Measurements from ENCODE around the gene POLR1E. TPM values are rescaled to one million over a fixed set of nuclear protein-coding genes. Genes with fewer than 3 reads are reported as not detected.

Gene POLR1E
- total RNA-seq, 1 experiment from 2014 or later: 60.9 TPM

DNA sequence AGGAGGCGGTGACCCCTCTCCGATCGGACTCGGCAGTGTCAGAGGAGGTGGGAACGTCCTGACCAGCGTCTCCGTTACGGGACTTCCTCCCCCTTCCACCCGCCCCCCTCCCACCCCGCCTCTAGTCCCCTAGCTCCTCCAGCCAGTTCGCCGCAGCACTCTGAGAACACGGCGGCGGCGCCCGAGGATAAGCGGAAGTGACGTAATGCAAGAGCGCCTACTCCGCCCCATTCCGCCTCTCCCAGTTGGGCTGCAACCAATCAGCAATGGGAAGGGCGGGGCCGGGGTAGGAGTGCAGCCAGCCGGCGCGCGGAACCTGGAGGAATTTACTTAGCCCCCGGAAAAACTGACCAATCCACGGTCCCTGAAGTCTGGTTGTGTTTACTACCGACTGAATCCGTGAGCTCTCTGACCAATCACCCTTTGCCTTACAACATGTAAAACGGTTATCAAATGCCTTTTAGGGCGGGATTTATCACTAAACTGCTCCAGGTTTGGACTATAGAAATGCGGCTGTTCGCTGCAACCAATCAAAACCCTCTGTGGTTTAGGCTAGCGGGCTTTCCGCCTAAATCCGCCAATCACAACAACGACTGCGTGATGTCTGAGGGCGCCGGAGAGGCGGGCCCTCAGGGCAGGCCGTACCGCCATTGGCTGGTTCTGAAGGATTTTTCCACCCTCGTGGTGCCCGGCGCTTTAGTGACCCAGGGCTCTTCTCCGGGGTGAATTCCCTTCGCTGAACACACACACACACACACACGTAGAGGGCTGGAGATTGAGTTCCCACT is 20.3 kb upstream of the POLR1E start, which contains the start of gene ZBTB5:
TSS of gene ZBTB5 (minus strand) at position 202 of the 788 bp plus-strand sequence. CDS start 22,899 bp downstream, outside the sequence.
- Histone ChIP-seq H4K20me1 (ENCODE audit: insufficient read depth) (peaks cover 11% of the 10 kb centered on the region; the same call in 1 of the 2 replicates), H3K9me3 (ENCODE audit: control insufficient read depth in 1 of 2, insufficient read depth in 1 of 2, low read depth in 1 of 2, low read length in 2 of 2) (no peaks in the 10 kb centered on the region), H3K4me1 (ENCODE audit: control insufficient read depth in 1 of 2, insufficient read depth in 2 of 2, low read length in 2 of 2) (peaks cover 13 to 36% of the 10 kb centered on the region in 2 experiments), H3K4me3 (replicated peaks in 1 of 2; ENCODE audit: low read depth in 1 of 2, low read length in 2 of 2) (peak within 1 kb of the TSS; percentile 72 to 96), H3K27me3 (ENCODE audit: insufficient read depth, low read length) (no peaks in the 10 kb centered on the region), H3K79me2 (ENCODE audit: insufficient read depth, low read length) (peaks cover 68% of the 10 kb centered on the region), H3K36me3 (ENCODE audit: control insufficient read depth in 1 of 2, insufficient read depth in 2 of 2, low read length in 2 of 2) (no peaks in the 10 kb centered on the region; a peak in 1 of 4 replicates), H3K9me2 (ENCODE audit: insufficient read depth) (no peaks in the 10 kb centered on the region), H3K4me2 (ENCODE audit: low read length) (peak within 1 kb of the TSS; percentile 92), H3K27ac (ENCODE audit: low read depth, low read length) (peak within 1 kb of the TSS; percentile 87), H2AFZ (ENCODE audit: low read depth, low read length, poor library complexity, severe bottlenecking) (no peak within 1 kb of the TSS), H3K9ac (ENCODE audit: low read length) (peak within 1 kb of the TSS; percentile 88)
- ATAC-seq (peak; percentile 76), DNase-seq (ENCODE audit: low read depth, low spot score) (peak; percentile 99)
- no TSS peak for BruUV-seq (replicated peaks)
- ChIA-PET POLR2A (interaction anchor here (0.9 to 2.2 kb wide), 5 partner anchors 11 to 1226 kb away, joined by 3 to 16 read pairs (median 5); partner anchors contain the start of gene POLR1E), RAD21 (ENCODE audit: low non-redundant PET in 1 of 2, low total read pairs in 2 of 2, uncharacterized antibody in 2 of 2, unreplicated experiment in 2 of 2) (no interaction called here), CTCF (no interaction called here)
- intact Hi-C loops (cut with micrococcal nuclease): no loop called here
- TF ChIP-seq, protein P1, sequence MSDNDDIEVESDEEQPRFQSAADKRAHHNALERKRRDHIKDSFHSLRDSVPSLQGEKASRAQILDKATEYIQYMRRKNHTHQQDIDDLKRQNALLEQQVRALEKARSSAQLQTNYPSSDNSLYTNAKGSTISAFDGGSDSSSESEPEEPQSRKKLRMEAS (IDR thresholded peaks at IDR 0.05): no peak
- no peak for TF ChIP-seq CBX3 (IDR thresholded peaks at IDR 0.05; ENCODE audit: low read depth)
- TF ChIP-seq, protein P2, sequence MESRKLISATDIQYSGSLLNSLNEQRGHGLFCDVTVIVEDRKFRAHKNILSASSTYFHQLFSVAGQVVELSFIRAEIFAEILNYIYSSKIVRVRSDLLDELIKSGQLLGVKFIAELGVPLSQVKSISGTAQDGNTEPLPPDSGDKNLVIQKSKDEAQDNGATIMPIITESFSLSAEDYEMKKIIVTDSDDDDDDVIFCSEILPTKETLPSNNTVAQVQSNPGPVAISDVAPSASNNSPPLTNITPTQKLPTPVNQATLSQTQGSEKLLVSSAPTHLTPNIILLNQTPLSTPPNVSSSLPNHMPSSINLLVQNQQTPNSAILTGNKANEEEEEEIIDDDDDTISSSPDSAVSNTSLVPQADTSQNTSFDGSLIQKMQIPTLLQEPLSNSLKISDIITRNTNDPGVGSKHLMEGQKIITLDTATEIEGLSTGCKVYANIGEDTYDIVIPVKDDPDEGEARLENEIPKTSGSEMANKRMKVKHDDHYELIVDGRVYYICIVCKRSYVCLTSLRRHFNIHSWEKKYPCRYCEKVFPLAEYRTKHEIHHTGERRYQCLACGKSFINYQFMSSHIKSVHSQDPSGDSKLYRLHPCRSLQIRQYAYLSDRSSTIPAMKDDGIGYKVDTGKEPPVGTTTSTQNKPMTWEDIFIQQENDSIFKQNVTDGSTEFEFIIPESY (IDR thresholded peaks at IDR 0.05; ENCODE audit: extremely low read depth, insufficient replicate concordance, low read length): no peak
- TF ChIP-seq ELF1 (IDR thresholded peaks at IDR 0.05; ENCODE audit: borderline replicate concordance, low read depth): no peak
- no peak for TF ChIP-seq FOSL1 (IDR thresholded peaks at IDR 0.05; ENCODE audit: low read depth)
- peak; percentile 68; the same call in 1 of the 2 replicates for TF ChIP-seq POLR2AphosphoS5 (IDR thresholded peaks at IDR 0.05; ENCODE audit: low read depth, low read length)
- TF ChIP-seq JUND (IDR thresholded peaks at IDR 0.05): no peak
- no peak for TF ChIP-seq CEBPB (IDR thresholded peaks at IDR 0.05; ENCODE audit: low read depth)
- TF ChIP-seq SRF (IDR thresholded peaks at IDR 0.05; ENCODE audit: low read depth): no peak
- peak; percentile 21 for TF ChIP-seq YY1 (IDR thresholded peaks at IDR 0.05; ENCODE audit: extremely low read depth, insufficient replicate concordance, low read depth, low read length)
- no peak for TF ChIP-seq EGR1 (IDR thresholded peaks at IDR 0.05; ENCODE audit: low read depth)
- no peak for TF ChIP-seq POLR2A (IDR thresholded peaks at IDR 0.05; ENCODE audit: borderline replicate concordance, extremely low read depth, insufficient read depth, insufficient read length)
- no peak for TF ChIP-seq SP1 (IDR thresholded peaks at IDR 0.05; ENCODE audit: low read depth)
- TF ChIP-seq, protein P3, sequence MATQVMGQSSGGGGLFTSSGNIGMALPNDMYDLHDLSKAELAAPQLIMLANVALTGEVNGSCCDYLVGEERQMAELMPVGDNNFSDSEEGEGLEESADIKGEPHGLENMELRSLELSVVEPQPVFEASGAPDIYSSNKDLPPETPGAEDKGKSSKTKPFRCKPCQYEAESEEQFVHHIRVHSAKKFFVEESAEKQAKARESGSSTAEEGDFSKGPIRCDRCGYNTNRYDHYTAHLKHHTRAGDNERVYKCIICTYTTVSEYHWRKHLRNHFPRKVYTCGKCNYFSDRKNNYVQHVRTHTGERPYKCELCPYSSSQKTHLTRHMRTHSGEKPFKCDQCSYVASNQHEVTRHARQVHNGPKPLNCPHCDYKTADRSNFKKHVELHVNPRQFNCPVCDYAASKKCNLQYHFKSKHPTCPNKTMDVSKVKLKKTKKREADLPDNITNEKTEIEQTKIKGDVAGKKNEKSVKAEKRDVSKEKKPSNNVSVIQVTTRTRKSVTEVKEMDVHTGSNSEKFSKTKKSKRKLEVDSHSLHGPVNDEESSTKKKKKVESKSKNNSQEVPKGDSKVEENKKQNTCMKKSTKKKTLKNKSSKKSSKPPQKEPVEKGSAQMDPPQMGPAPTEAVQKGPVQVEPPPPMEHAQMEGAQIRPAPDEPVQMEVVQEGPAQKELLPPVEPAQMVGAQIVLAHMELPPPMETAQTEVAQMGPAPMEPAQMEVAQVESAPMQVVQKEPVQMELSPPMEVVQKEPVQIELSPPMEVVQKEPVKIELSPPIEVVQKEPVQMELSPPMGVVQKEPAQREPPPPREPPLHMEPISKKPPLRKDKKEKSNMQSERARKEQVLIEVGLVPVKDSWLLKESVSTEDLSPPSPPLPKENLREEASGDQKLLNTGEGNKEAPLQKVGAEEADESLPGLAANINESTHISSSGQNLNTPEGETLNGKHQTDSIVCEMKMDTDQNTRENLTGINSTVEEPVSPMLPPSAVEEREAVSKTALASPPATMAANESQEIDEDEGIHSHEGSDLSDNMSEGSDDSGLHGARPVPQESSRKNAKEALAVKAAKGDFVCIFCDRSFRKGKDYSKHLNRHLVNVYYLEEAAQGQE (IDR thresholded peaks at IDR 0.05; ENCODE audit: low read depth): no peak
- no peak for TF ChIP-seq EZH2 (IDR thresholded peaks at IDR 0.05)
- no peak for TF ChIP-seq ZFX (IDR thresholded peaks at IDR 0.05)
- TF ChIP-seq EZH2phosphoT487 (IDR thresholded peaks at IDR 0.05; ENCODE audit: borderline replicate concordance): no peak
- TF ChIP-seq RAD21 (IDR thresholded peaks at IDR 0.05; ENCODE audit: low read depth): no peak
- TF ChIP-seq, protein P4, sequence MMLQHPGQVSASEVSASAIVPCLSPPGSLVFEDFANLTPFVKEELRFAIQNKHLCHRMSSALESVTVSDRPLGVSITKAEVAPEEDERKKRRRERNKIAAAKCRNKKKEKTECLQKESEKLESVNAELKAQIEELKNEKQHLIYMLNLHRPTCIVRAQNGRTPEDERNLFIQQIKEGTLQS (IDR thresholded peaks at IDR 0.05): no peak
- TF ChIP-seq SIN3A (IDR thresholded peaks at IDR 0.05; ENCODE audit: low read depth): no peak
- TF ChIP-seq TCF7L2 (IDR thresholded peaks at IDR 0.05; ENCODE audit: borderline replicate concordance, extremely low read depth, insufficient read depth, insufficient read length): peak; percentile 46
- no peak for TF ChIP-seq ZNF274 (IDR thresholded peaks at IDR 0.05; ENCODE audit: low read depth, low read length)
